GM12874 (cell line): Measurements from ENCODE around the gene DMD.

Experiments used
- CTCF ChIP-seq: IDR thresholded peaks from 2 replicates; pipeline ENCODE4 v1.5.1; 2011; ENCODE audit warnings: low read depth, mild to moderate bottlenecking, control low read depth, low read length, moderate library complexity; ENCODE audit not compliant: insufficient read depth

The DMD gene

GRCh38 chrX:33211356-33212260 lies at the start of gene DMD:
Gene DMD (minus strand): TSS chrX:33211549. CDS start chrX:33211312, 237 bp downstream.
- TF ChIP-seq CTCF: no peak

GRCh38 chrX:33252306-33252825 lies 41.0 kb upstream of the DMD start:
- no peak for TF ChIP-seq CTCF

GRCh38 chrX:33218819-33219218 lies 7.5 kb upstream of the DMD start:
- no peak for TF ChIP-seq CTCF

GRCh38 chrX:33210156-33210555 lies 1.2 kb downstream of the DMD start:
- no peak for TF ChIP-seq CTCF

- TF ChIP-seq CTCF: no peak
These were observed 4.3 kb downstream of the DMD start for GRCh38 chrX:33207056-33207455.

GRCh38 chrX:33205321-33205720 lies 6.0 kb downstream of the DMD start:
- no peak for TF ChIP-seq CTCF

- TF ChIP-seq CTCF: no peak
These were observed 6.5 kb downstream of the DMD start for GRCh38 chrX:33204889-33205288.
